Choroid plexus epithelial cell (primary cell): ENCODE measurements around the gene DNAH3.

Experiments used
- DNase-seq: peaks from one replicate; pipeline ENCODE4 v3.0.0-alpha.2; 2010; ENCODE audit warnings: low read depth
- H3K4me3 ChIP-seq: 2 replicates; pipeline ENCODE4 v1.5.1; 2011; ENCODE audit warnings: low read depth, mild to moderate bottlenecking, control low read depth, low read length, moderate library complexity
- CTCF ChIP-seq: conservative IDR thresholded peaks from 2 replicates; pipeline ENCODE4 v1.5.1; 2011; ENCODE audit warnings: low read depth, mild to moderate bottlenecking, control low read depth, inconsistent platforms, low read length, moderate library complexity

The DNAH3 gene

DNA sequence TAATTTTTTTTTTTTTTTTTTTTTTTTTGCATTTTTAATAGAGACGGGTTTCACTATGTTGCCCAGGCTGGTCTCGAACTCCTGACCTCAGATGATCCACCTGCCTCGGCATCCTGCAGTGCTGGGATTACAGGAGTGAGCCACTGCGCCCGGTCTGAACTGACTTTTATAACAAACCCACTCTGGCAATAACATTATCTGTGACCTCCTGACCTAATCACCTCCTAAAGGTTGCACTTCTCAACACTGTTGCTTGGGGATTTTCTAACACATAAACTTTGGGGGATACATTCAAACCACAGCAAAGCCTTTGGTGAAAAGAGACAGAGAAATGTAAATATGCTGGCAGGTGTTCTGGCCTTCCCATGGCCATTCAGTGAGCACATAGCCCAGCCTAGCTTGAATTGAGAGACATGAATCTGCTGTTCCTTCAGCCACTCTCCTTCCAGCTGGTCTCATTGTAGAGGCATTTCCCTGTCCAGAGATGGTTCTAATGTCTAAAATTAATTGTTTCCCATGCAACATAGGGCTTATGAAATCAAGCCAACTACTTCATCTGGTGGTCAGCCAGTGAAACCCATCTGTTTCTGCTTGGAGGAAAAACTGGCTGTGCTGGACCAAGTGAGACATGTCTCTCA, 221.8 kb downstream of the DNAH3 start:
- H3K4me3 ChIP-seq: no peak overlapping the region
- DNase-seq: no peak
- TF ChIP-seq CTCF: no peak

GRCh38 chr16:20925751-20926150, 224.9 kb downstream of the DNAH3 start:
- DNase-seq: no peak
- H3K4me3 ChIP-seq: no peak overlapping the region
- no peak for TF ChIP-seq CTCF

GRCh38 chr16:20923876-20924275, 226.8 kb downstream of the DNAH3 start:
- no peak for TF ChIP-seq CTCF
- H3K4me3 ChIP-seq: no peak overlapping the region
- no peak for DNase-seq

DNA sequence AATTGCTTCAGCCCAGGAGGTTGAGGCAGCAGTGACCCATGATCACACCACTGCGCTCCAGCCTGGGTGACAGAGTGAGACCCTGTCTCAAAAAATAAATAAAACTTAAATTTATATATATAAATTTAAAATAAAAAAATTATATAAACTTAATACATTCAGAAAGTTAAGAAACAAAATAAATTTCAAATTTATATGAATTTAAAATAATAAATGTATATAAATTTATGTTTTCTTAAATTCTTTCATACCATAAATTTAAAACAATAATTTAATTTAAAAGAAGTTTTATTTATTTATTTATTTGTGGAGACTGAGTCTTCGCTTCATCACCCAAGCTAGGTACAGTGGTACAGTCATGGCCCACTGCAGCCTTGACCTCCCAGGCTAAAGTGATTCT, 229.8 kb downstream of the DNAH3 start:
- no peak for DNase-seq
- no peak for TF ChIP-seq CTCF
- H3K4me3 ChIP-seq: no peak overlapping the region

GRCh38 chr16:20920091-20920490, 230.6 kb downstream of the DNAH3 start:
- TF ChIP-seq CTCF: no peak
- no peak for DNase-seq
- no peak overlapping the region for H3K4me3 ChIP-seq

GRCh38 chr16:20918486-20919239, 232.0 kb downstream of the DNAH3 start:
- H3K4me3 ChIP-seq: no peak overlapping the region
- DNase-seq: peak; percentile 73
- no peak for TF ChIP-seq CTCF

DNA sequence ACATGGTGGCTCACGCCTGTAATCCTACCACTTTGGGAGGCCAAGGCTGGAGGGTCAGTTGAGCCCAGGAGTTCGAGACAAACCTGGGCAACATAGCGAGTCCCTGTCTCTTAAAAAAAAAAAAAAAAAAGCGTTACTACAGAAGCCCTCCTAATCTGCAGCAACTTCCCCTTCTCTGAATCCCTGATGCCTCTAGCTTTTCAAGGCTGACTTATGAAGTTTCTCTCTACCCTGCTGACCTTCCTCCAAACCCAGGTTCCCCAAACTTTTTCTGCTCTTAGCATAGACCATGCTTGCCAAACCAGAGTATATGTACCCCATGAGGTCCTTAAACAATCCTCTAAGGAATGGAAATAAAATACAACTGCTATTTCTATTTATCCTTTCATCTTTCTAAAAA, 233.7 kb downstream of the DNAH3 start:
- TF ChIP-seq CTCF: no peak
- DNase-seq: no peak
- no peak overlapping the region for H3K4me3 ChIP-seq
